IMR-90 (cell line): ENCODE measurements around the gene ZNF746. TPM values are rescaled to one million over a fixed set of nuclear protein-coding genes. Genes with fewer than 3 reads are reported as not detected.

Experiments used
- ATAC-seq: fragments of 200-7000 bp; cut with Tn5 transposase; 2 replicates; pipeline ENCODE4 v1.9.1; 2020; ENCODE audit warnings: low read depth, mild to moderate bottlenecking, moderate library complexity
- BruUV-seq: library from RNA; stranded (reverse); fragments of 400-500 nt; replicated peaks from 2 replicates; lab custom pipeline; 2021; lab: Mats Ljungman, UMichigan
- CTCF ChIA-PET: fragments of 300-600 bp; formaldehyde crosslinking; extraction: SDS; loops from one replicate; lab custom pipeline; 2021; ENCODE audit warnings: antibody characterized with exemption; lab: Yijun Ruan, JAX
- POLR2A ChIA-PET: fragments of 300-600 bp; sonication (Branson Sonifier 250); formaldehyde crosslinking; loops from one replicate; lab custom pipeline; 2022; ENCODE audit warnings: antibody characterized with exemption; ENCODE audit not compliant: unreplicated experiment; lab: Charles Lee
- DNase-seq: peaks from one replicate; pipeline ENCODE4 v3.0.0; 2013
- H2AFZ ChIP-seq: replicated peaks from 2 replicates; pipeline ENCODE3; 2013; ENCODE audit warnings: low read length, mild to moderate bottlenecking; ENCODE audit not compliant: poor library complexity
- H2AK5ac ChIP-seq: 2 replicates; pipeline ENCODE4 v1.6.1; 2013; ENCODE audit warnings: low read depth, low read length, inconsistent platforms
- H2AK9ac ChIP-seq: replicated peaks from 2 replicates; pipeline ENCODE3; 2013; ENCODE audit warnings: mild to moderate bottlenecking, low read depth, low read length, moderate library complexity; ENCODE audit not compliant: poor library complexity
- H2BK120ac ChIP-seq: 2 replicates; pipeline ENCODE4 v1.6.1; 2013; ENCODE audit warnings: low read depth, low read length, inconsistent platforms
- H2BK15ac ChIP-seq: 3 replicates; pipeline ENCODE4 v1.6.1; 2013; ENCODE audit warnings: low read depth, low read length, inconsistent platforms
- H2BK20ac ChIP-seq: 2 replicates; pipeline ENCODE4 v1.6.1; 2013; ENCODE audit warnings: low read depth, mild to moderate bottlenecking, inconsistent platforms, low read length, moderate library complexity
- H2BK5ac ChIP-seq: 2 replicates; pipeline ENCODE4 v1.6.1; 2013; ENCODE audit warnings: mild to moderate bottlenecking, low read depth, low read length, inconsistent platforms; ENCODE audit not compliant: poor library complexity, severe bottlenecking
- H3K14ac ChIP-seq: replicated peaks from 2 replicates; pipeline ENCODE4 v1.6.1; 2013; ENCODE audit warnings: low read depth, low read length, inconsistent platforms
- H3K18ac ChIP-seq: 2 replicates; pipeline ENCODE4 v1.6.1; 2013; ENCODE audit warnings: low read depth, low read length, control low read depth
- H3K23ac ChIP-seq: 2 replicates; pipeline ENCODE4 v1.6.1; 2013; ENCODE audit warnings: low read depth, low read length, inconsistent platforms
- H3K27ac ChIP-seq: 2 replicates; pipeline ENCODE4 v1.5.1; 2013; ENCODE audit warnings: mild to moderate bottlenecking, control low read depth, low read length; ENCODE audit not compliant: insufficient read depth
- H3K27me3 ChIP-seq: 2 replicates; pipeline ENCODE4 v1.6.1; 2013; ENCODE audit warnings: low read length; ENCODE audit not compliant: control insufficient read depth, insufficient read depth
- H3K36me3 ChIP-seq: 2 replicates; pipeline ENCODE4 v1.6.1; 2013; ENCODE audit warnings: low read length, mixed read lengths; ENCODE audit not compliant: control insufficient read depth, insufficient read depth
- H3K4ac ChIP-seq: 2 replicates; pipeline ENCODE4 v1.6.1; 2013; ENCODE audit warnings: low read depth, low read length, inconsistent platforms
- H3K4me1 ChIP-seq: 2 replicates; pipeline ENCODE4 v1.6.1; 2013; ENCODE audit warnings: low read length, mixed read lengths; ENCODE audit not compliant: control insufficient read depth, insufficient read depth
- H3K4me2 ChIP-seq: 2 replicates; pipeline ENCODE4 v1.6.1; 2013; ENCODE audit warnings: low read depth, mild to moderate bottlenecking, control low read depth, low read length, moderate library complexity
- H3K4me3 ChIP-seq: 2 replicates; pipeline ENCODE4 v1.5.1; 2013; ENCODE audit warnings: low read depth, mild to moderate bottlenecking, control low read depth, low read length, moderate library complexity; ENCODE audit not compliant: insufficient read depth
- H3K56ac ChIP-seq: 2 replicates; pipeline ENCODE4 v1.6.1; 2013; ENCODE audit warnings: low read length, inconsistent platforms; ENCODE audit not compliant: insufficient read depth; ENCODE audit errors: extremely low read depth
- H3K79me1 ChIP-seq, 2 experiments: 2 replicates each; pipeline ENCODE4 v1.6.1; 2013; ENCODE audit warnings: low read length in 2 of 2, inconsistent platforms in 1 of 2, low read depth in 1 of 2
- H3K9ac ChIP-seq: 2 replicates; pipeline ENCODE4 v1.6.1; 2013; ENCODE audit warnings: low read depth, low read length, control low read depth
- H3K9me1 ChIP-seq: 2 replicates; pipeline ENCODE4 v1.6.1; 2013; ENCODE audit warnings: low read length, inconsistent platforms; ENCODE audit not compliant: insufficient read depth
- H3K9me3 ChIP-seq: 2 replicates; pipeline ENCODE4 v1.6.1; 2013; ENCODE audit warnings: low read length; ENCODE audit not compliant: control insufficient read depth, insufficient read depth
- H4K20me1 ChIP-seq: 2 replicates; pipeline ENCODE4 v1.6.1; 2013; ENCODE audit warnings: low read length, inconsistent platforms; ENCODE audit not compliant: insufficient read depth
- H4K5ac ChIP-seq: 2 replicates; pipeline ENCODE4 v1.6.1; 2013; ENCODE audit warnings: mild to moderate bottlenecking, low read depth, low read length, control low read depth
- H4K8ac ChIP-seq, 2 experiments: 2 replicates each; pipeline ENCODE4 v1.6.1; 2013; ENCODE audit warnings: low read depth in 2 of 2, low read length in 2 of 2, control low read depth in 1 of 2, inconsistent platforms in 1 of 2
- H4K91ac ChIP-seq: 2 replicates; pipeline ENCODE4 v1.6.1; 2013; ENCODE audit warnings: low read depth, low read length, inconsistent platforms; ENCODE audit not compliant: insufficient read depth
- BHLHE40 ChIP-seq: fragments of 150-350 bp; IDR thresholded peaks from 2 replicates; pipeline ENCODE4 v1.6.1; 2016; ENCODE audit warnings: mild to moderate bottlenecking, low read depth, low read length
- CEBPB ChIP-seq: IDR thresholded peaks from 2 replicates; pipeline ENCODE4 v1.6.1; 2012; ENCODE audit warnings: low read depth, low read length, improper control_type of control experiment
- CHD1 ChIP-seq: IDR thresholded peaks from 2 replicates; pipeline ENCODE4 v1.6.1; 2012; ENCODE audit warnings: low read depth, low read length, improper control_type of control experiment
- FOS ChIP-seq: fragments of 150-350 bp; IDR thresholded peaks from 2 replicates; pipeline ENCODE4 v1.6.1; 2016; ENCODE audit warnings: low read depth, low read length
- MAFK ChIP-seq: IDR thresholded peaks from 2 replicates; pipeline ENCODE4 v1.6.1; 2012; ENCODE audit warnings: low read depth, low read length, improper control_type of control experiment
- MAZ ChIP-seq: IDR thresholded peaks from 2 replicates; pipeline ENCODE4 v1.6.1; 2012; ENCODE audit warnings: low read depth, mild to moderate bottlenecking, low read length, improper control_type of control experiment, moderate library complexity, borderline replicate concordance
- MXI1 ChIP-seq: IDR thresholded peaks from 2 replicates; pipeline ENCODE4 v1.6.1; 2012; ENCODE audit warnings: low read depth, mild to moderate bottlenecking, low read length, moderate library complexity, borderline replicate concordance
- NFE2L2 ChIP-seq: fragments of 150-350 bp; IDR thresholded peaks from 2 replicates; pipeline ENCODE4 v1.6.1; 2016; ENCODE audit warnings: low read depth, mild to moderate bottlenecking, low read length
- POLR2A ChIP-seq: IDR thresholded peaks from 2 replicates; pipeline ENCODE4 v1.6.1; 2012; ENCODE audit warnings: mild to moderate bottlenecking, low read depth, low read length
- RAD21 ChIP-seq: IDR thresholded peaks from 2 replicates; pipeline ENCODE4 v1.6.1; 2012; ENCODE audit warnings: low read length, improper control_type of control experiment
- RCOR1 ChIP-seq: IDR thresholded peaks from 2 replicates; pipeline ENCODE4 v1.6.1; 2012; ENCODE audit warnings: mild to moderate bottlenecking, low read length, improper control_type of control experiment; ENCODE audit not compliant: insufficient replicate concordance
- RFX5 ChIP-seq: IDR thresholded peaks from 2 replicates; pipeline ENCODE4 v1.8.0; 2012; ENCODE audit warnings: low read depth, mild to moderate bottlenecking, low read length, moderate library complexity
- SMC3 ChIP-seq: fragments of 150-350 bp; IDR thresholded peaks from 2 replicates; pipeline ENCODE4 v1.6.1; 2016; ENCODE audit warnings: low read depth, mild to moderate bottlenecking, antibody characterized with exemption, low read length, moderate library complexity
- USF2 ChIP-seq: fragments of 150-350 bp; IDR thresholded peaks from 2 replicates; pipeline ENCODE4 v1.6.1; 2017; ENCODE audit warnings: mild to moderate bottlenecking, antibody characterized with exemption, low read length, low read depth
- WGBS, 2 experiments: methylation state at CpG; one replicate each; pipeline versions ENCODE4 v1.1.5 to v1.1.7; 2013; ENCODE audit warnings: missing lambda C conversion rate in 2 of 2; ENCODE audit not compliant: insufficient read length in 1 of 2; ENCODE audit errors: extremely low coverage in 2 of 2; 5-methylcytosine and 5-hydroxymethylcytosine counted together
- dilution Hi-C: fragments of 300-500 bp; cut with HindIII; formaldehyde crosslinking; loops from one replicate; pipeline ENCODE4 v1.14.3; 2018; ENCODE audit warnings: low sequenced_read_pairs; ENCODE audit not compliant: unreplicated experiment
- in situ Hi-C: fragments of 300-500 bp; cut with MboI; formaldehyde crosslinking; loops from 3 replicates; pipeline ENCODE4 v1.14.3; 2019; ENCODE audit warnings: low sequenced_read_pairs, inconsistent platforms, mixed read lengths
- intact Hi-C: fragments of 100-400 bp; cut with micrococcal nuclease; formaldehyde crosslinking; loops from 2 replicates; pipeline ENCODE4 v1.10.0; 2022
- polyA plus RNA-seq, 3 experiments: library from polyadenylated mRNA; depleted of rRNA; stranded (reverse); fragments of >200 nt; gene quantifications; 2 replicates each; pipeline ENCODE4 v1.2.3, GENCODE V29; 2012; ENCODE audit warnings: low replicate concordance in 1 of 3
- total RNA-seq: library from RNA; depleted of rRNA; stranded (reverse); fragments of >200 nt; gene quantifications from 2 replicates; pipeline ENCODE4 v1.2.3, GENCODE V29; 2012
- TF ChIP-seq, protein P1 (sequence below): fragments of 150-350 bp; IDR thresholded peaks from 2 replicates; pipeline ENCODE4 v1.6.1; 2016; ENCODE audit warnings: low read depth, mild to moderate bottlenecking, low read length, moderate library complexity, borderline replicate concordance
- TF ChIP-seq, protein P2 (sequence below): conservative IDR thresholded peaks from 2 replicates; pipeline ENCODE4 v1.5.1; 2012; ENCODE audit warnings: mild to moderate bottlenecking, low read depth, low read length, improper control_type of control experiment

Gene ZNF746
- total and polyA plus RNA-seq, 2 of the 4 experiments (the other 2 are of a cell fraction), result 6.6 to 8.4 TPM

DNA sequence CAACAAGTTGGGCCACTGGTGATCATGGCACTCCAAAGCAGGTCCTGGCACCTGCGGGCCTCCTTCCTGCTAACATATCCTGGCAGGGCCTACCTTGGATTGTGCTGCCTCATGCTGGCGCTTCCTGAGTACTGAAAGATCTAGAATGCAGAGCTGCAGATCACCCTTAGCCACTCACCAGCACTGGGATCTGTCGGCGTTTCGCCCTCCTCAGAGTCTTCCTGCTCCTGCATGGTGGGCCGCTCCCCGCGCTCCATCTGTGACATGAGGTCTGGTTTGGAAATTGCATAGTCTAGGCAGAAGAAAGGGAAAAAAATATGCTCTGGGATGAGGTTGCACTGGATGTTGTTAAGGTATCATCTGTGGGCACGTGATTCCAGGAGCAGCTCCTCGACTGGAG is 46.8 kb downstream of the ZNF746 start:
- no peak for TF ChIP-seq SMC3
- TF ChIP-seq USF2, result no peak
- no peak for TF ChIP-seq RAD21
- TF ChIP-seq RFX5, result no peak
- TF ChIP-seq FOS, result no peak
- TF ChIP-seq MAFK, result no peak
- TF ChIP-seq, protein P1, sequence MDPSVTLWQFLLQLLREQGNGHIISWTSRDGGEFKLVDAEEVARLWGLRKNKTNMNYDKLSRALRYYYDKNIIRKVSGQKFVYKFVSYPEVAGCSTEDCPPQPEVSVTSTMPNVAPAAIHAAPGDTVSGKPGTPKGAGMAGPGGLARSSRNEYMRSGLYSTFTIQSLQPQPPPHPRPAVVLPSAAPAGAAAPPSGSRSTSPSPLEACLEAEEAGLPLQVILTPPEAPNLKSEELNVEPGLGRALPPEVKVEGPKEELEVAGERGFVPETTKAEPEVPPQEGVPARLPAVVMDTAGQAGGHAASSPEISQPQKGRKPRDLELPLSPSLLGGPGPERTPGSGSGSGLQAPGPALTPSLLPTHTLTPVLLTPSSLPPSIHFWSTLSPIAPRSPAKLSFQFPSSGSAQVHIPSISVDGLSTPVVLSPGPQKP, result no peak
- TF ChIP-seq BHLHE40, result no peak
- TF ChIP-seq MAZ, result no peak
- no peak for TF ChIP-seq NFE2L2
- TF ChIP-seq MXI1, result no peak
- no peak for TF ChIP-seq POLR2A
- TF ChIP-seq CEBPB, result no peak
- TF ChIP-seq RCOR1, result no peak
- TF ChIP-seq, protein P2, sequence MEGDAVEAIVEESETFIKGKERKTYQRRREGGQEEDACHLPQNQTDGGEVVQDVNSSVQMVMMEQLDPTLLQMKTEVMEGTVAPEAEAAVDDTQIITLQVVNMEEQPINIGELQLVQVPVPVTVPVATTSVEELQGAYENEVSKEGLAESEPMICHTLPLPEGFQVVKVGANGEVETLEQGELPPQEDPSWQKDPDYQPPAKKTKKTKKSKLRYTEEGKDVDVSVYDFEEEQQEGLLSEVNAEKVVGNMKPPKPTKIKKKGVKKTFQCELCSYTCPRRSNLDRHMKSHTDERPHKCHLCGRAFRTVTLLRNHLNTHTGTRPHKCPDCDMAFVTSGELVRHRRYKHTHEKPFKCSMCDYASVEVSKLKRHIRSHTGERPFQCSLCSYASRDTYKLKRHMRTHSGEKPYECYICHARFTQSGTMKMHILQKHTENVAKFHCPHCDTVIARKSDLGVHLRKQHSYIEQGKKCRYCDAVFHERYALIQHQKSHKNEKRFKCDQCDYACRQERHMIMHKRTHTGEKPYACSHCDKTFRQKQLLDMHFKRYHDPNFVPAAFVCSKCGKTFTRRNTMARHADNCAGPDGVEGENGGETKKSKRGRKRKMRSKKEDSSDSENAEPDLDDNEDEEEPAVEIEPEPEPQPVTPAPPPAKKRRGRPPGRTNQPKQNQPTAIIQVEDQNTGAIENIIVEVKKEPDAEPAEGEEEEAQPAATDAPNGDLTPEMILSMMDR, result no peak
- no peak for TF ChIP-seq CHD1
- peaks cover 71% of the 10 kb centered on the region for H3K36me3 ChIP-seq
- CTCF ChIA-PET, result no interaction called here

More for the DNA sequence above, 46.8 kb downstream of the ZNF746 start:
- H3K27ac ChIP-seq, result no peak overlapping the region
- H3K18ac ChIP-seq, result no peak overlapping the region
- no peak overlapping the region for H3K9ac ChIP-seq
- no peak overlapping the region for H4K8ac ChIP-seq
- no peak overlapping the region for H2AFZ ChIP-seq
- H2BK120ac ChIP-seq, result no peak overlapping the region
- POLR2A ChIA-PET, result no interaction called here
- dilution Hi-C loops (no loop called here), intact Hi-C loops (no loop called here), in situ Hi-C loops (no loop called here)
- ATAC-seq (no peak), DNase-seq (no peak)
- H3K56ac ChIP-seq, result no peak overlapping the region
- no TSS peak for BruUV-seq
- H3K4ac ChIP-seq, result no peak overlapping the region
- no peak overlapping the region for H2AK5ac ChIP-seq
- no peak overlapping the region for H2BK20ac ChIP-seq
- H4K5ac ChIP-seq, result no peak overlapping the region
- H3K4me1 ChIP-seq, result no peaks in the 10 kb centered on the region
- H3K14ac ChIP-seq, result no peak overlapping the region
- no peak overlapping the region for H3K4me2 ChIP-seq
- H4K20me1 ChIP-seq, result no peaks in the 10 kb centered on the region; the same call in 1 of the 2 replicates
- H3K27me3 ChIP-seq, result no peaks in the 10 kb centered on the region
- no peak overlapping the region for H2AK9ac ChIP-seq
- H3K9me3 ChIP-seq, result no peaks in the 10 kb centered on the region
- H2BK5ac ChIP-seq, result no peak overlapping the region
- H3K9me1 ChIP-seq, result peaks cover 2% of the 10 kb centered on the region; the same call in 1 of the 2 replicates
- H3K79me1 ChIP-seq, result peaks cover 12 to 19% of the 10 kb centered on the region in 2 experiments; a peak in 3 of 4 replicates
- H3K23ac ChIP-seq, result no peak overlapping the region
- H3K4me3 ChIP-seq, result no peak overlapping the region
- H2BK15ac ChIP-seq, result no peak overlapping the region
- no CpG with 5 or more reads among the region's 10 CpGs for WGBS, 2 experiments
- no peak overlapping the region for H4K91ac ChIP-seq
